CD14-positive monocyte (primary cell): ENCODE data around the gene ADGRG6. TPM values are rescaled to one million over a fixed set of nuclear protein-coding genes. Genes with fewer than 3 reads are reported as not detected.

ENCODE experiments used
- DNase-seq, 3 donors: peaks; one replicate each; pipeline ENCODE4 v3.0.0-alpha.2; 2011 to 2022
- H2AFZ ChIP-seq: 2 replicates; pipeline ENCODE4 v1.6.0; 2012; ENCODE audit warnings: mild to moderate bottlenecking, low read depth, low read length, inconsistent platforms; ENCODE audit not compliant: insufficient read depth, poor library complexity, severe bottlenecking
- H3K27ac ChIP-seq, 2 donors: 1 replicate in 1 of 2; 2 replicates in 1 of 2; pipeline ENCODE4 v1.5.1; 2012 to 2013; ENCODE audit warnings: low read length in 2 of 2, control low read depth in 1 of 2, inconsistent platforms in 1 of 2, low read depth in 1 of 2, mild to moderate bottlenecking in 1 of 2
- H3K27me3 ChIP-seq, 2 donors: one replicate each; pipeline versions ENCODE4 v1.6.0 to v1.6.1; 2011 to 2013; ENCODE audit warnings: low read length in 2 of 2; ENCODE audit not compliant: control insufficient read depth in 2 of 2, insufficient read depth in 2 of 2
- H3K36me3 ChIP-seq, 2 donors: replicated peaks in 1 of 2; 1 replicate in 1 of 2; 2 replicates in 1 of 2; pipeline versions ENCODE4 v1.5.1 to v1.6.1; 2012 to 2013; ENCODE audit warnings: low read length in 2 of 2, control low read depth in 1 of 2, inconsistent platforms in 1 of 2, mild to moderate bottlenecking in 1 of 2; ENCODE audit not compliant: insufficient read depth in 2 of 2, control insufficient read depth in 1 of 2
- H3K4me1 ChIP-seq, 2 donors: 1 replicate in 1 of 2; 2 replicates in 1 of 2; pipeline versions ENCODE4 v1.5.1 to v1.6.1; 2012 to 2013; ENCODE audit warnings: low read length in 2 of 2, control low read depth in 1 of 2, inconsistent platforms in 1 of 2, mild to moderate bottlenecking in 1 of 2, moderate library complexity in 1 of 2; ENCODE audit not compliant: insufficient read depth in 2 of 2, control insufficient read depth in 1 of 2
- H3K4me2 ChIP-seq: replicated peaks from 2 replicates; pipeline ENCODE3; 2012; ENCODE audit warnings: low read length, moderate library complexity, mild to moderate bottlenecking; ENCODE audit not compliant: poor library complexity, severe bottlenecking; ENCODE audit errors: extremely low read depth
- H3K4me3 ChIP-seq, 3 experiments: fragments of 200-600 bp in 1 of 3; sonication (generic) in 1 of 3; replicated peaks in 1 of 3; 1 replicate in 2 of 3; 2 replicates in 1 of 3; pipeline ENCODE4 v1.5.1; 2011 to 2013; ENCODE audit warnings: low read length in 3 of 3, mild to moderate bottlenecking in 3 of 3, control low read depth in 2 of 3, low read depth in 2 of 3, inconsistent platforms in 1 of 3, moderate library complexity in 1 of 3
- H3K79me2 ChIP-seq: 2 replicates; pipeline ENCODE4 v1.6.0; 2012; ENCODE audit warnings: mild to moderate bottlenecking, control low read depth, inconsistent platforms, low read length, moderate library complexity; ENCODE audit not compliant: insufficient read depth
- H3K9ac ChIP-seq: 2 replicates; pipeline ENCODE4 v1.6.0; 2017; ENCODE audit warnings: low read length, mild to moderate bottlenecking; ENCODE audit not compliant: insufficient read depth, poor library complexity, severe bottlenecking
- H3K9me3 ChIP-seq, 2 donors: replicated peaks in 1 of 2; 1 replicate in 1 of 2; 2 replicates in 1 of 2; pipeline versions ENCODE4 v1.5.1 to v1.6.1; 2012 to 2013; ENCODE audit warnings: low read length in 2 of 2, control low read depth in 1 of 2; ENCODE audit not compliant: control insufficient read depth in 1 of 2, insufficient read depth in 1 of 2
- H4K20me1 ChIP-seq: 2 replicates; pipeline ENCODE4 v1.6.0; 2012; ENCODE audit warnings: mild to moderate bottlenecking, low read length, control low read depth, moderate library complexity; ENCODE audit not compliant: insufficient read depth
- H3K27ac Mint-ChIP-seq, 7 donors: one replicate each; pipeline ENCODE4 v1.8.0; 2020; ENCODE audit warnings: mild to moderate bottlenecking in 7 of 7, mixed read lengths in 7 of 7, moderate library complexity in 6 of 7, inconsistent platforms in 2 of 7
- H3K27me3 Mint-ChIP-seq, 3 donors: one replicate each; pipeline ENCODE4 v1.8.0; 2021 to 2022; ENCODE audit warnings: low read depth in 3 of 3, mild to moderate bottlenecking in 3 of 3, mixed read lengths in 3 of 3, moderate library complexity in 3 of 3, inconsistent platforms in 1 of 3
- H3K36me3 Mint-ChIP-seq, 2 donors: one replicate each; pipeline ENCODE4 v1.8.0; 2020; ENCODE audit warnings: mixed read lengths in 2 of 2, inconsistent platforms in 1 of 2, mild to moderate bottlenecking in 1 of 2
- H3K4me1 Mint-ChIP-seq: one replicate; pipeline ENCODE4 v1.8.0; 2020; ENCODE audit warnings: mild to moderate bottlenecking, mixed read lengths
- H3K4me3 Mint-ChIP-seq, 2 donors: one replicate each; pipeline ENCODE4 v1.8.0; 2020; ENCODE audit warnings: mild to moderate bottlenecking in 2 of 2, mixed read lengths in 2 of 2, moderate library complexity in 1 of 2
- H3K9me3 Mint-ChIP-seq, 7 donors: one replicate each; pipeline ENCODE4 v1.8.0; 2020 to 2022; ENCODE audit warnings: mixed read lengths in 7 of 7, mild to moderate bottlenecking in 6 of 7, moderate library complexity in 6 of 7, inconsistent platforms in 2 of 7
- WGBS: methylation state at CpG from one replicate; pipeline ENCODE4 v1.1.5; 2013; ENCODE audit warnings: missing lambda C conversion rate; ENCODE audit not compliant: insufficient coverage; 5-methylcytosine and 5-hydroxymethylcytosine counted together
- intact Hi-C, 2 donors: fragments of 100-400 bp; cut with micrococcal nuclease; formaldehyde crosslinking; loops; one replicate each; pipeline versions ENCODE4 v1.15.0 to v1.15.1; 2023
- polyA plus RNA-seq, 3 donors: library from polyadenylated mRNA; depleted of rRNA in 1 of 3; unstranded in 2 of 3; stranded (reverse) in 1 of 3; fragments of 300-500 nt in 2 of 3; fragments of >200 nt in 1 of 3; fragmentation: Illumina TruSeq in 2 of 3; gene quantifications; 1 replicate in 2 of 3; 2 replicates in 1 of 3; pipeline ENCODE4 v1.2.3, GENCODE V29; 2012 to 2021
- TF ChIP-seq, protein P1 (sequence below): fragments of 200-600 bp; IDR thresholded peaks from one replicate; pipeline ENCODE4 v1.8.0; 2022; ENCODE audit warnings: antibody characterized with exemption, mild to moderate bottlenecking

Gene ADGRG6
- polyA plus RNA-seq, 3 donors = 0.18 to 0.31 TPM; not detected in 1

DNA sequence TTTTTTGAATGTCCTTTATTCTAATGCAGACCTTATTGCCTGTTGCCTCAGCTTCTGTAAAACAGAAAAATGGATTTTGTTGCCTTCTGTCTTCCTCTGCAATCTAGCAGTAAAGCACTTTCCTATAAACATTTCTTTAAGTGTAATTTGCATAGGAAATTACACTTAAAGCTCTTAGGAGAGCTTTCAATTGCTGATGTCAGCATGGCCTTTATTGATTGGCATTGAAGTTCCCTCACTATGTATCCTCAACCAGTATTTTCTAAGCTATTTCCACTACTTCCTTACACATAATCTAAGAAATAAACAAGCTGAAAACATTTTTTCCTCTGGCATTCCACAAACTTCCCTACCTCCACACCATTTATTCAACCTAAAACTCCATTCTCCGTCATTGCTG is 22.3 kb downstream of the ADGRG6 start:
- H3K27me3 ChIP-seq = no peaks in the 10 kb centered on the region
- Mint-ChIP-seq H3K4me3 (no peak overlapping the region), H3K4me1 (peaks cover 2% of the 10 kb centered on the region), H3K27ac (no peak overlapping the region), H3K9me3 (no peaks in the 10 kb centered on the region), H3K36me3 (no peaks in the 10 kb centered on the region), H3K27me3 (peaks cover 0 to 1% (median 0%) of the 10 kb centered on the region in 3 donors)
- TF ChIP-seq, protein P1, sequence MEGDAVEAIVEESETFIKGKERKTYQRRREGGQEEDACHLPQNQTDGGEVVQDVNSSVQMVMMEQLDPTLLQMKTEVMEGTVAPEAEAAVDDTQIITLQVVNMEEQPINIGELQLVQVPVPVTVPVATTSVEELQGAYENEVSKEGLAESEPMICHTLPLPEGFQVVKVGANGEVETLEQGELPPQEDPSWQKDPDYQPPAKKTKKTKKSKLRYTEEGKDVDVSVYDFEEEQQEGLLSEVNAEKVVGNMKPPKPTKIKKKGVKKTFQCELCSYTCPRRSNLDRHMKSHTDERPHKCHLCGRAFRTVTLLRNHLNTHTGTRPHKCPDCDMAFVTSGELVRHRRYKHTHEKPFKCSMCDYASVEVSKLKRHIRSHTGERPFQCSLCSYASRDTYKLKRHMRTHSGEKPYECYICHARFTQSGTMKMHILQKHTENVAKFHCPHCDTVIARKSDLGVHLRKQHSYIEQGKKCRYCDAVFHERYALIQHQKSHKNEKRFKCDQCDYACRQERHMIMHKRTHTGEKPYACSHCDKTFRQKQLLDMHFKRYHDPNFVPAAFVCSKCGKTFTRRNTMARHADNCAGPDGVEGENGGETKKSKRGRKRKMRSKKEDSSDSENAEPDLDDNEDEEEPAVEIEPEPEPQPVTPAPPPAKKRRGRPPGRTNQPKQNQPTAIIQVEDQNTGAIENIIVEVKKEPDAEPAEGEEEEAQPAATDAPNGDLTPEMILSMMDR = no peak
- no peak overlapping the region for H3K9ac ChIP-seq
- no peak overlapping the region for H2AFZ ChIP-seq
- H3K27ac ChIP-seq = no peak overlapping the region
- intact Hi-C loops = no loop called here
- no CpG with 5 or more reads among the region's 1 CpG for WGBS
- no peak for DNase-seq
- H3K9me3 ChIP-seq = no peaks in the 10 kb centered on the region
- no peaks in the 10 kb centered on the region for H4K20me1 ChIP-seq
- H3K4me1 ChIP-seq = no peaks in the 10 kb centered on the region
- H3K36me3 ChIP-seq = no peaks in the 10 kb centered on the region
- no peaks in the 10 kb centered on the region for H3K79me2 ChIP-seq
- H3K4me2 ChIP-seq = no peak overlapping the region
- no peak overlapping the region for H3K4me3 ChIP-seq

DNA sequence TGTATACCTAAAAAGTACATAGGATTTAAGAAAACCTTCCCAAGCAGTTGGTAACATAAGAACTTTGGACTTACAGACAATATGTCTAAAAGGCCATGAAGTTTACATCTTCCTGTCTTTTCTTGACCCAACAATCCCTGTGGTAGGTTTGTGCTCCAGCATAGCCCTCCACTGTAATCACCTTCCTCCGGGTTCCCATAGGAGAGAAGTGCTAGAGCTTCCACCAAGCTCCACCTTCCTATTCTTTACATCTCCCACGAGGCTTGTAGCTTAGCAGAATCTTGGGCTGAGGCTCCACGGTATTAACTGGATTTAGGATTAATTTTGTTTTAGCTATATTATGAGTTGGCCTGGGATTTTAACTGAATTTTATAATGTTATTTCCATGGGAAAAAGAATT is 23.3 kb downstream of the ADGRG6 start:
- H2AFZ ChIP-seq = no peak overlapping the region
- DNase-seq = no peak
- H3K9me3 ChIP-seq = no peaks in the 10 kb centered on the region
- Mint-ChIP-seq H3K27ac (no peak overlapping the region), H3K36me3 (no peaks in the 10 kb centered on the region), H3K4me3 (no peak overlapping the region), H3K27me3 (peaks cover 0 to 1% (median 0%) of the 10 kb centered on the region in 3 donors), H3K4me1 (peaks cover 2% of the 10 kb centered on the region), H3K9me3 (no peaks in the 10 kb centered on the region)
- WGBS = no CpG with 5 or more reads among the region's 3 CpGs
- no peak overlapping the region for H3K9ac ChIP-seq
- TF ChIP-seq, protein P1 = no peak
- no peaks in the 10 kb centered on the region for H4K20me1 ChIP-seq
- intact Hi-C loops = no loop called here
- no peaks in the 10 kb centered on the region for H3K79me2 ChIP-seq
- no peaks in the 10 kb centered on the region for H3K36me3 ChIP-seq
- H3K4me1 ChIP-seq = no peaks in the 10 kb centered on the region
- H3K4me3 ChIP-seq = no peak overlapping the region
- H3K27ac ChIP-seq = no peak overlapping the region
- H3K27me3 ChIP-seq = no peaks in the 10 kb centered on the region
- H3K4me2 ChIP-seq = no peak overlapping the region
